GM23338 (cell line): ENCODE results near the gene SH3TC1.

ENCODE experiments used
- JUNB ChIP-seq: IDR thresholded peaks from one replicate; pipeline ENCODE4 v1.6.1; 2016; ENCODE audit warnings: antibody characterized with exemption; ENCODE audit not compliant: unreplicated experiment
- POLR2AphosphoS5 ChIP-seq: IDR thresholded peaks from 2 replicates; pipeline ENCODE4 v1.6.1; 2016; ENCODE audit warnings: antibody characterized with exemption, low read depth
- TF ChIP-seq, protein P1 (sequence below), 2 experiments: fragments of 200-600 bp in 1 of 2; sonication (generic) in 1 of 2; conservative IDR thresholded peaks; 2 replicates each; pipeline versions ENCODE4 v1.5.1 to v1.6.1; 2016 to 2017; ENCODE audit warnings: antibody characterized with exemption in 2 of 2, low read depth in 2 of 2, mild to moderate bottlenecking in 2 of 2, moderate library complexity in 1 of 2
- TF ChIP-seq, protein P2 (sequence below): IDR thresholded peaks from one replicate; pipeline ENCODE4 v1.6.1; 2018; ENCODE audit warnings: antibody characterized with exemption; ENCODE audit not compliant: unreplicated experiment
- TF ChIP-seq, protein P3 (sequence below): IDR thresholded peaks from 2 replicates; pipeline ENCODE4 v1.6.1; 2016; ENCODE audit warnings: antibody characterized with exemption

DNA sequence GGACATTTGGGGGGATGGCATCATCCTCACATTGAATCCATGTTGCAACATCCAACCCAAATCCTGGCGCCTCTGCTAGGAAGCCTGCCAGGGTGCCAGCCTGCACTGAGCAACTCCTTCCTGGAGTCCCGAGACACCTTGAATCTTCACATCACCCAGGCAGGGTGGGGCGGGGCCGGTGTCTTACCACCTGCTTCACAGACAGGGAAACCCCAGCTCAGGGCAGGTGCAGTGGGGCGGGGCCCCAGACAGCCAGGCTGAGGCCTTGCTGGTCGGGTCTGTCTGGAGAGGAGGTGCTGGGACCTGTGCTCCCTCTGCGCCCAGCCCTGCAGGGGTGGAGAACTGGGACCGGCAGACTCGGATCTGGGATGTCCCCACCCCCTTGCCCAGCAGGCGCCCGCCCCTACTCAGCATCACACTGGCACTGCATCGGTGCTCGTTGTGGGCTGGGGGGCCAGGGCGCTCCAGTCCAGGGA is 39.0 kb downstream of the SH3TC1 start:
- TF ChIP-seq, protein P1, sequence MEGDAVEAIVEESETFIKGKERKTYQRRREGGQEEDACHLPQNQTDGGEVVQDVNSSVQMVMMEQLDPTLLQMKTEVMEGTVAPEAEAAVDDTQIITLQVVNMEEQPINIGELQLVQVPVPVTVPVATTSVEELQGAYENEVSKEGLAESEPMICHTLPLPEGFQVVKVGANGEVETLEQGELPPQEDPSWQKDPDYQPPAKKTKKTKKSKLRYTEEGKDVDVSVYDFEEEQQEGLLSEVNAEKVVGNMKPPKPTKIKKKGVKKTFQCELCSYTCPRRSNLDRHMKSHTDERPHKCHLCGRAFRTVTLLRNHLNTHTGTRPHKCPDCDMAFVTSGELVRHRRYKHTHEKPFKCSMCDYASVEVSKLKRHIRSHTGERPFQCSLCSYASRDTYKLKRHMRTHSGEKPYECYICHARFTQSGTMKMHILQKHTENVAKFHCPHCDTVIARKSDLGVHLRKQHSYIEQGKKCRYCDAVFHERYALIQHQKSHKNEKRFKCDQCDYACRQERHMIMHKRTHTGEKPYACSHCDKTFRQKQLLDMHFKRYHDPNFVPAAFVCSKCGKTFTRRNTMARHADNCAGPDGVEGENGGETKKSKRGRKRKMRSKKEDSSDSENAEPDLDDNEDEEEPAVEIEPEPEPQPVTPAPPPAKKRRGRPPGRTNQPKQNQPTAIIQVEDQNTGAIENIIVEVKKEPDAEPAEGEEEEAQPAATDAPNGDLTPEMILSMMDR (conservative IDR thresholded peaks at IDR 0.05; ENCODE audit: low read depth in 2 of 2), result no peak
- TF ChIP-seq JUNB, result no peak
- TF ChIP-seq, protein P2, sequence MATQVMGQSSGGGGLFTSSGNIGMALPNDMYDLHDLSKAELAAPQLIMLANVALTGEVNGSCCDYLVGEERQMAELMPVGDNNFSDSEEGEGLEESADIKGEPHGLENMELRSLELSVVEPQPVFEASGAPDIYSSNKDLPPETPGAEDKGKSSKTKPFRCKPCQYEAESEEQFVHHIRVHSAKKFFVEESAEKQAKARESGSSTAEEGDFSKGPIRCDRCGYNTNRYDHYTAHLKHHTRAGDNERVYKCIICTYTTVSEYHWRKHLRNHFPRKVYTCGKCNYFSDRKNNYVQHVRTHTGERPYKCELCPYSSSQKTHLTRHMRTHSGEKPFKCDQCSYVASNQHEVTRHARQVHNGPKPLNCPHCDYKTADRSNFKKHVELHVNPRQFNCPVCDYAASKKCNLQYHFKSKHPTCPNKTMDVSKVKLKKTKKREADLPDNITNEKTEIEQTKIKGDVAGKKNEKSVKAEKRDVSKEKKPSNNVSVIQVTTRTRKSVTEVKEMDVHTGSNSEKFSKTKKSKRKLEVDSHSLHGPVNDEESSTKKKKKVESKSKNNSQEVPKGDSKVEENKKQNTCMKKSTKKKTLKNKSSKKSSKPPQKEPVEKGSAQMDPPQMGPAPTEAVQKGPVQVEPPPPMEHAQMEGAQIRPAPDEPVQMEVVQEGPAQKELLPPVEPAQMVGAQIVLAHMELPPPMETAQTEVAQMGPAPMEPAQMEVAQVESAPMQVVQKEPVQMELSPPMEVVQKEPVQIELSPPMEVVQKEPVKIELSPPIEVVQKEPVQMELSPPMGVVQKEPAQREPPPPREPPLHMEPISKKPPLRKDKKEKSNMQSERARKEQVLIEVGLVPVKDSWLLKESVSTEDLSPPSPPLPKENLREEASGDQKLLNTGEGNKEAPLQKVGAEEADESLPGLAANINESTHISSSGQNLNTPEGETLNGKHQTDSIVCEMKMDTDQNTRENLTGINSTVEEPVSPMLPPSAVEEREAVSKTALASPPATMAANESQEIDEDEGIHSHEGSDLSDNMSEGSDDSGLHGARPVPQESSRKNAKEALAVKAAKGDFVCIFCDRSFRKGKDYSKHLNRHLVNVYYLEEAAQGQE, result no peak
- TF ChIP-seq, protein P3, sequence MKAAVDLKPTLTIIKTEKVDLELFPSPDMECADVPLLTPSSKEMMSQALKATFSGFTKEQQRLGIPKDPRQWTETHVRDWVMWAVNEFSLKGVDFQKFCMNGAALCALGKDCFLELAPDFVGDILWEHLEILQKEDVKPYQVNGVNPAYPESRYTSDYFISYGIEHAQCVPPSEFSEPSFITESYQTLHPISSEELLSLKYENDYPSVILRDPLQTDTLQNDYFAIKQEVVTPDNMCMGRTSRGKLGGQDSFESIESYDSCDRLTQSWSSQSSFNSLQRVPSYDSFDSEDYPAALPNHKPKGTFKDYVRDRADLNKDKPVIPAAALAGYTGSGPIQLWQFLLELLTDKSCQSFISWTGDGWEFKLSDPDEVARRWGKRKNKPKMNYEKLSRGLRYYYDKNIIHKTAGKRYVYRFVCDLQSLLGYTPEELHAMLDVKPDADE, result no peak
- TF ChIP-seq POLR2AphosphoS5, result no peak
